Stimulated activated CD8-positive, alpha-beta memory T cell treated with anti-CD3 and anti-CD28 coated beads, Interleukin-12 subunit alpha, Interleukin-12 subunit beta, amount 100 ng/mL, for 4 hours (primary cell): ENCODE results near the gene NXPH1.

Source experiments
- DNase-seq: peaks from one replicate; pipeline ENCODE4 v3.0.0-alpha.2; 2020; ENCODE audit warnings: low read depth

Gene NXPH1

GRCh38 chr7:8597565-8597964 is 164.2 kb downstream of the NXPH1 start:
- no peak for DNase-seq

- DNase-seq: no peak
Measured at GRCh38 chr7:8601121-8601520, 167.7 kb downstream of the NXPH1 start.

GRCh38 chr7:8605221-8605620 is 171.8 kb downstream of the NXPH1 start:
- no peak for DNase-seq

- no peak for DNase-seq
Measured at GRCh38 chr7:8612584-8612983, 179.2 kb downstream of the NXPH1 start.

DNA sequence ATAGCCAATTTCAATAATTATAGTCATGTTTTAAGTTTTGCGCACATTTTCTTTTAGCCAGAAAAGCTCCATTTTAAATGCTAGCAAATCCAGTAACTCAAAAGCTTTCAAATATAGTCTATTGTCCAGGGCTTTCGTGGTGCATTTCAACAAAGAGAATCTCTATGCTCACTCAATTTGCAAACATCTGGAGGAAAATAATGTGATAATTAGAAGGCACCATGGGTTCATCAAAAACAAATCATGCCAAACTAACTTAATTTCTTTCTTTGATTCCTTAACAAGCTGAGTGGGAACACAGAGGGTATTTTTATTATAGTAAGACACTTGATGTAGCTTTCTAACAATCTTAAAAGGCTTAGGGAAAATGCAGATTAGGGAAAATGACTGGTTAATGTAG is 179.8 kb downstream of the NXPH1 start:
- DNase-seq: no peak

- DNase-seq: no peak
Measured at GRCh38 chr7:8615019-8615418, 181.6 kb downstream of the NXPH1 start.

- no peak for DNase-seq
Measured at GRCh38 chr7:8618441-8619070, 185.1 kb downstream of the NXPH1 start.

DNA sequence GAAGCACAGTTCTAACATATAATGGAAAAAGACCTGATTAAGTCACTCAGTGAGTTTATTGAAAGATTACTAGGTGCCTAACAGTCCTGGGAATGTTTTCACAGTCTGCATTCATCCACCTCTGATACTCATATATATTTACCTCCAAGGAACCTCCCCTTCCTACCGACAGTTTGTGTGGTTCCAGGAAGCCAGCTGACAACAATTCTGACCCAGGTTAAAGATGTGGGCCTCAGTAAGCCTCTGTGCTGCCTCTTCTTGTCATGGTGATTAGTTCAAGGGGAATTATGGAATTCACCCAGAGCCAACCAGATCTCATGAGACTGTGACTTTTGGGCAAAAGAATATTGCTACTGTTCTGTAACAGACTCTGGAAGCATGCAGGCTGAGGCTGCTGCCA is 186.8 kb downstream of the NXPH1 start:
- no peak for DNase-seq

GRCh38 chr7:8625612-8626011 is 192.2 kb downstream of the NXPH1 start:
- DNase-seq: no peak

DNA sequence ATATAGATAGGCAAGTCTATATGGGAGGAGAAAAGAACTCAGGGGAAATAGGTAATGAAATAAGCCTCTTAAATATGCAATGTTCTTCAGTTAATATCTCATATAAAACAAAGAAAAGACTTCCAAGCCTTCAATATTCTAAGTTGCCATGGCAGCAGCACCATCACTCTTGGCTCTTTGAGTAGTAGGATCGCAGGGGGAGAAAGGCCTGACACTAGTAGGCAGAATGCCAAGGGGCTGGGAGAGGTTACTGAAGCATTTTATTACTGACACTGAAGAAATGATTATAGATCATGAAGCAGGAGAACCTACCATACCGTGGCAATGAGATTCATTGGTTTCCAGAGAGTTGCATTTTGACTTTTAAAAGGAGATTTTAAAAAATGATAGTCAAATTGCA is 193.9 kb downstream of the NXPH1 start:
- DNase-seq: no peak

DNA sequence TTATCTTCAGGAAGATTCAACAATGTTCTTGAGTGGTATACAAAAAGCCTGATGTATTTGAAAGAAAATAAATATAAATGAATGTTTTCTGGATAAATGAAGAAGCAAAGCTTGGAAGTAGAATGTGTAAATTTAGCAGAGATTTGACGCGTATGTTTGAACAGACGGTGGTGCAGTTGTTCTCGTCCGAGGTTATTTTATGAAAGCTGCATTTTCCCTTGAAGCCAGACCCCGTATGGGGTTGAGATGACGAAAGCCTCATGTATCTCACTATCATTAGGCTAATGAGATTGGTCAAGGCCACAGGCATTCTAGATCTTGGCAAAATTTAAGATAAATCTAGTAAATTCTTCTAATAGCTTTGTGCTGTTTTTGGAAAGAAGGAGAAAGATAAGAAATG is 195.2 kb downstream of the NXPH1 start:
- DNase-seq: no peak

- DNase-seq: no peak
Measured at GRCh38 chr7:8629504-8629903, 196.1 kb downstream of the NXPH1 start.

DNA sequence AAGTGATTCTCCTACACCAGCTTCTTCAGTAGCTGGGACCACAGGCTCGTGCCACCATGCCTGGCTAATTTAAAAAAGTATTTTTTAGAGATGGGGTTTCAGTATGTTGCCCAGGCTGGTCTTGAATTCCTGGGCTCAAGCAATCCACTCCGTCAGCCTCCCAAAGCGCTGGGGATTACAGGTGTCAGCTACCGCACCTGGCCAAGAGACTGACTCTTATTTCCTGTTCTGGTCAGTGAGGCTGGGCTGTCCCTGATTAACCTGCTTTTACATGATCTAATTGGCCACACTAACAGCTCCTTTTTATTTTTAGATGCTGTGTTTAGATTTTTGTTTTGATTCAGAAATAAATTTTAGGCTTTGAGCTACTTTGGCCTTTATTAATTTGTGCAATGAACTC is 203.9 kb downstream of the NXPH1 start:
- DNase-seq: no peak

DNA sequence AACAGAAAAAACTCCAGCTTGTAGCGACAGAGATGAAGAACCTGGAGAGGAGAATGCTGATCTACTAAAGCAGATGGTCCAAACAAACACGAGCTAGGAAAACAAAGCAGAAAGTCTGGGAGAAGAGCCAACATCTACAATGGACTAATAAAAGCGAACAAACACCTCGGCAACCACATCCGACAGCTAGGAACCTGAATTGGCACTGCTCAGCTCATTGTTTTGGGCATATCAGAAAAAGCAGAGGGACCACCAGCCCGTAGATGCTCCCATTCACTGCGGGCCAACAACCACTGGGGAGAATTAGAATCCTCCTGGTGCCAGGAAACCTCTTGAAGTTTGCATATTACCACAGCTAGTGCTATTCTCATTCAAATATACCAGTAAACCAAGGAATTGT is 204.7 kb downstream of the NXPH1 start:
- no peak for DNase-seq

GRCh38 chr7:8639668-8640067 is 206.3 kb downstream of the NXPH1 start:
- DNase-seq: no peak

GRCh38 chr7:8640671-8641070 is 207.3 kb downstream of the NXPH1 start:
- no peak for DNase-seq

GRCh38 chr7:8668627-8669500 is 235.5 kb downstream of the NXPH1 start:
- DNase-seq: no peak

DNA sequence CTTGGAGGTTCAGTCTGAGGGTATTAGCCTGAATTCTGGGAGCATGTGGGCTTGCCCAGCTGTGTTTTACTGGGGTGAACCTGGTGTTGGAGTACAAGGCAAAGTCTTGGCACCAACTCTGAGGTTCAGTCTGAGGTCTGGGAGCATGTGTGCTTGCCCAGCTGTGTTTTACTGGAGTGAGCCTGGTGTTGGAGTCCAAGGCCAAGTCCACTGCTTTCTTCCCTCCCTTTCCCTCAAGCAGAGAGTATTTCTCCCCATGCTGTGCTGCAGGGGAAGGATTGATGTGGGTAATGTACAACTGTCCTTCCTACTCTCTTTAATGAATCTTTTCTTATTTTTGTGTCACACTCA is 236.1 kb downstream of the NXPH1 start:
- no peak for DNase-seq

DNA sequence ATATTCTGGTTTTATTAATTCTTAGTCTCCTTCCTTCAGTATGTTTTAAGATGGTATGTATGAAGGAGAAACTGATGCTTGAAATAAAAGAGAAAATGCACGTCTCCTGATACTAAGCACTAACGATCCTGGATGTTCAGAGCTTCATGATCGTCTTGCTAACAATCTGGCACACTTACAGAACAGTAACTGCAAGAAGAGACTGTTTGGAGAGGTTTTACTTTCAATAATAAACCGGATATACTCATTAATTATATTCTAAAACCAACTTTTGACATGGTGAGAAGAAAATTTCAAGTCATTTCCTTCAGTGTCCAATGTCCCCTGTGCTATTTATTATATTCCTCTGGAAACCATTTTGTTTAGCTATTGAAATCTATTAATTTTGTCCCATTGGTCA is 251.0 kb downstream of the NXPH1 start:
- DNase-seq: no peak

DNA sequence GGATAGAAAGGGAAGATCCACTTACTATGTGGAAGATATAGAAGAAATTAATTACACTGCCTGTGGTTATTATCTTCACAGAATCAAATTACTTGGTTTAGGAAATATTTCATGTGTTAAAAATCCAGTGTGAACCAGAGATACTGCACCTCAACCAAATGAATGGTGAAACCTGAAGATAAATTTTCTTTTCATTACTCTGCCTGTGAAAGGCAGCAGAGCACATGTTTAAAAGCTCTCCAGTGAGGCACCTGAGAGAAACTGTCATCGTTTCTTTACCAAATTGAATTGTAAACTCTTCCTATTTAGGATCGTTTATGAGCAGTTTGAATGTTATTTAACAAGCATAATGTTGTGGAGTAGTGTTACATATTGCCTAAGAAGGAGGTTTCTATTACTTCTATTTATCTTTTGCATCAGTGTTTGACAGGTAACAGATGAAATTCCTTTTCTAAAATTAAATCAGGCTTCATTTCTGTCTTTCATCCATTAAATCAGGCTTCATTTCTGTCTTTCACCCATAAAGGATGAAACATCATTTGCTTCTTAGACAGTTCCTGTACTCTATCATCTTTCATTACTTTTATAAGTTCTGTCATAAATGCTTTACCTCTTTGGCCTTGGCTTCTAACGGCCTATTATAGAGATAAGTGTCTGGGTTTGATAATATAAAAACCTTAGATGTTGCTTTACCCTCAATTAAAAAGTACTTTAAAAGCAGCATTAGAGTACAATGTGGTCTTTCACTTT is 266.6 kb downstream of the NXPH1 start:
- DNase-seq: no peak

DNA sequence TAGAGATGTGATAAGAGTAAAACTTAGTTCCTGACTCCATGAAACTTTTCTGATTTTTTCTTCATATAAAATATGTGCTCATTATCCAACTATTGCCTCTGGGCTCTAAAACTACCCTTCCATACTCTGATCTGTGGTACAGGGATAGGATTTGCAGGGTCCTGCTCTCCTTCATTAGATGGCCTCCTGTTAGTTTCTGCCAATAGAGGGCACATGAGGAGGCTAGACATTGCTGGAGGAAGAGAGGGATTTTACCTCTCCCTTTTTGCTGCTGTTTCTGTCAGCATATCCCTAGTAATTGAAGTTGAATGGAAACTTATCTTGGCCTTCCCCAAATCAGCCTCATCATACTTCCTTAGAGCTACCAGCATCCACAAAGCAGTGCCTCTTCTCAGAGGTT is 269.4 kb downstream of the NXPH1 start:
- DNase-seq: no peak

- DNase-seq: no peak
Measured at GRCh38 chr7:8710124-8710523, 276.7 kb downstream of the NXPH1 start.

DNA sequence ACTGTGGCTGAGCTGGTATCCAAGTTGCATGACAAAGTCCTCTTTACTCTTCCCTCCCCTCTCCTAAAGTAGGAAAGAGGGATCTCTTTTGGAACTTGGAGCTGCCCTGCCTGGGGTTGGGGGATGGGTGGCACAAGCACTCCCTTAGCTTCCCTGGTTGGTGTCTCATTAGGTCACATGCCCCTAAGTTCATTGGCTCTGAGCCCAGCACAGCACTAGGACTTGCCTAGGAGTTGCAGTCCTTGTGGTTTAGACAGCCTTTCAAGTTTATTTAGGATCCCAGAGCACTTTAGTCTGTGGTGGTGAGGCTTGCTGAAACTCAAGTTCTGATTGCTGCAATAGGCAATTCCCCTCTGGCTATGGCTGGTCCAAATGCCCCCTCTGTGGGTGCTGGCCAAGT is 281.4 kb downstream of the NXPH1 start:
- no peak for DNase-seq
